SK-N-SH (cell line): ENCODE data around the gene TMEM94. TPM values are rescaled to one million over a fixed set of nuclear protein-coding genes. Genes with fewer than 3 reads are reported as not detected.
A peak's percentile ranks its signal among the peaks of the same experiment; 100 is the strongest.

Experiments
- CTCF ChIA-PET: fragments of 300-600, 350-600 bp; formaldehyde crosslinking; extraction: SDS; loops from one replicate; lab custom pipeline; 2021; lab: Yijun Ruan, JAX
- POLR2A ChIA-PET: fragments of 350-600 bp; sonication (Branson Sonifier 250); formaldehyde crosslinking; extraction: SDS; loops from one replicate; lab custom pipeline; 2020; ENCODE audit warnings: antibody characterized with exemption, inconsistent platforms; lab: Yijun Ruan, JAX
- DNase-seq: peaks from one replicate; pipeline ENCODE4 v3.0.0; 2012
- H2AFZ ChIP-seq: fragments of 200-600 bp; sonication (generic); 2 replicates; pipeline ENCODE4 v1.8.1; 2016; ENCODE audit warnings: antibody characterized with exemption, mild to moderate bottlenecking, low read depth
- H3F3A ChIP-seq: fragments of 200-600 bp; sonication (generic); replicated peaks from 2 replicates; pipeline ENCODE3; 2016; ENCODE audit warnings: antibody characterized with exemption, mild to moderate bottlenecking; ENCODE audit not compliant: insufficient read depth
- H3K27ac ChIP-seq, 2 experiments: fragments of 200-500 bp in 1 of 2; fragments of 200-600 bp in 1 of 2; sonication (Bioruptor generic) in 1 of 2; sonication (generic), shearing (Covaris generic) in 1 of 2; 2 replicates each; pipeline versions ENCODE4 v1.5.1 to v1.6.1; 2014 to 2016; ENCODE audit warnings: low read depth in 2 of 2, inconsistent platforms in 1 of 2, low read length in 1 of 2, mild to moderate bottlenecking in 1 of 2, mixed read lengths in 1 of 2
- H3K27me3 ChIP-seq: fragments of 200-600 bp; sonication (generic), shearing (Covaris generic); 2 replicates; pipeline ENCODE4 v1.6.1; 2016; ENCODE audit warnings: mixed run types; ENCODE audit not compliant: insufficient read depth
- H3K36me3 ChIP-seq, 2 experiments: fragments of 200-500 bp in 1 of 2; fragments of 200-600 bp in 1 of 2; sonication (Bioruptor generic) in 1 of 2; sonication (generic) in 1 of 2; replicated peaks in 1 of 2; 2 replicates each; pipeline versions ENCODE3 to v1.5.1; 2014 to 2016; ENCODE audit warnings: low read length in 1 of 2, mild to moderate bottlenecking in 1 of 2; ENCODE audit not compliant: insufficient read depth in 2 of 2, control insufficient read depth in 1 of 2
- H3K4me1 ChIP-seq, 2 experiments: fragments of 200-500 bp in 1 of 2; fragments of 200-600 bp in 1 of 2; sonication (Bioruptor generic) in 1 of 2; sonication (generic), shearing (Covaris generic) in 1 of 2; 2 replicates each; pipeline versions ENCODE4 v1.5.1 to v1.6.1; 2014 to 2016; ENCODE audit warnings: low read depth in 1 of 2, low read length in 1 of 2, mixed run types in 1 of 2; ENCODE audit not compliant: insufficient read depth in 2 of 2, control insufficient read depth in 1 of 2
- H3K4me2 ChIP-seq: fragments of 200-600 bp; sonication (generic), shearing (Covaris generic); 2 replicates; pipeline ENCODE4 v1.6.1; 2017; ENCODE audit warnings: mixed run types
- H3K4me3 ChIP-seq, 2 experiments: fragments of 200-500 bp in 1 of 2; fragments of 200-600 bp in 1 of 2; sonication (Bioruptor generic) in 1 of 2; sonication (generic), shearing (Covaris generic) in 1 of 2; 2 replicates each; pipeline versions ENCODE4 v1.5.1 to v1.8.1; 2014 to 2016; ENCODE audit warnings: low read depth in 2 of 2, inconsistent platforms in 1 of 2, low read length in 1 of 2, mild to moderate bottlenecking in 1 of 2, mixed read lengths in 1 of 2, moderate library complexity in 1 of 2
- H3K79me2 ChIP-seq: fragments of 200-600 bp; sonication (generic); 2 replicates; pipeline ENCODE4 v1.8.1; 2017; ENCODE audit warnings: mild to moderate bottlenecking; ENCODE audit not compliant: insufficient read depth
- H3K9ac ChIP-seq: fragments of 200-600 bp; sonication (generic); 2 replicates; pipeline ENCODE4 v1.6.1; 2017; ENCODE audit warnings: mixed run types
- H3K9me2 ChIP-seq: fragments of 200-600 bp; sonication (generic); 2 replicates; pipeline ENCODE4 v1.6.1; 2017; ENCODE audit warnings: mixed run types
- H3K9me3 ChIP-seq: fragments of 200-600 bp; sonication (generic); 2 replicates; pipeline ENCODE4 v1.6.1; 2017; ENCODE audit warnings: mixed run types, mild to moderate bottlenecking, moderate library complexity
- H4K20me1 ChIP-seq: fragments of 200-600 bp; sonication (generic); 2 replicates; pipeline ENCODE4 v1.6.1; 2017; ENCODE audit warnings: mild to moderate bottlenecking, mixed run types; ENCODE audit not compliant: insufficient read depth
- EP300 ChIP-seq, 2 experiments: IDR thresholded peaks; 2 replicates each; pipeline versions ENCODE4 v1.4.0 to v1.6.1; 2012; ENCODE audit warnings: borderline replicate concordance in 1 of 2, low read depth in 1 of 2, low read length in 1 of 2
- EZH2phosphoT487 ChIP-seq: fragments of 200-600 bp; sonication (generic); IDR thresholded peaks from 2 replicates; pipeline ENCODE4 v1.6.1; 2017; ENCODE audit warnings: low read depth, mixed run types, mild to moderate bottlenecking, antibody characterized with exemption, moderate library complexity, borderline replicate concordance
- FOXJ3 ChIP-seq: sonication (generic); formaldehyde crosslinking; IDR thresholded peaks from 2 replicates; pipeline ENCODE4 v1.5.1; 2020; ENCODE audit warnings: mild to moderate bottlenecking, missing genetic modification reagents
- FOXM1 ChIP-seq: IDR thresholded peaks from 2 replicates; pipeline ENCODE4 v1.4.0; 2012; ENCODE audit warnings: low read depth, mild to moderate bottlenecking
- MEF2A ChIP-seq: IDR thresholded peaks from 2 replicates; pipeline ENCODE4 v1.4.0; 2012; ENCODE audit warnings: low read depth, borderline replicate concordance
- NFIC ChIP-seq: IDR thresholded peaks from 2 replicates; pipeline ENCODE4 v1.4.0; 2012; ENCODE audit warnings: borderline replicate concordance
- NRF1 ChIP-seq: IDR thresholded peaks from 2 replicates; pipeline ENCODE4 v1.6.1; 2012; ENCODE audit warnings: low read depth, mild to moderate bottlenecking, low read length
- POLR2AphosphoS5 ChIP-seq: IDR thresholded peaks from 2 replicates; pipeline ENCODE4 v1.6.1; 2012; ENCODE audit warnings: low read depth, low read length
- RAD21 ChIP-seq: IDR thresholded peaks from 2 replicates; pipeline ENCODE4 v1.6.1; 2012; ENCODE audit warnings: mild to moderate bottlenecking, low read length
- RCOR1 ChIP-seq: fragments of 150-350 bp; IDR thresholded peaks from 2 replicates; pipeline ENCODE4 v1.6.1; 2017; ENCODE audit warnings: antibody characterized with exemption, low read length
- RFX5 ChIP-seq: IDR thresholded peaks from 2 replicates; pipeline ENCODE4 v1.6.1; 2012; ENCODE audit warnings: mild to moderate bottlenecking, improper control_type of control experiment, low read length
- RXRA ChIP-seq: IDR thresholded peaks from 2 replicates; pipeline ENCODE4 v1.4.0; 2012; ENCODE audit warnings: low read depth, mild to moderate bottlenecking, borderline replicate concordance
- TAF1 ChIP-seq: IDR thresholded peaks from 2 replicates; pipeline ENCODE4 v1.6.1; 2012; ENCODE audit warnings: low read depth, mild to moderate bottlenecking, low read length, moderate library complexity, borderline replicate concordance
- TCF12 ChIP-seq: IDR thresholded peaks from 2 replicates; pipeline ENCODE4 v1.4.0; 2012
- WGBS: methylation state at CpG from one replicate; pipeline ENCODE4 v1.1.6; 2017; ENCODE audit warnings: low lambda C conversion rate; 5-methylcytosine and 5-hydroxymethylcytosine counted together
- polyA plus RNA-seq, 3 experiments: library from polyadenylated mRNA; depleted of rRNA; stranded (reverse); fragments of >200 nt; gene quantifications; 2 replicates each; pipeline ENCODE4 v1.2.3, GENCODE V29; 2012
- TF ChIP-seq, protein P1 (sequence below): fragments of 150-350 bp; IDR thresholded peaks from 2 replicates; pipeline ENCODE4 v1.6.1; 2017; ENCODE audit warnings: antibody characterized with exemption, low read length, low read depth, borderline replicate concordance
- TF ChIP-seq, protein P2 (sequence below): IDR thresholded peaks from 2 replicates; pipeline ENCODE4 v1.4.0; 2012; ENCODE audit warnings: low read depth, borderline replicate concordance

TMEM94 gene
- polyA plus RNA-seq, 1 of the 3 experiments (the other 2 are of a cell fraction), result 89.9 TPM

DNA sequence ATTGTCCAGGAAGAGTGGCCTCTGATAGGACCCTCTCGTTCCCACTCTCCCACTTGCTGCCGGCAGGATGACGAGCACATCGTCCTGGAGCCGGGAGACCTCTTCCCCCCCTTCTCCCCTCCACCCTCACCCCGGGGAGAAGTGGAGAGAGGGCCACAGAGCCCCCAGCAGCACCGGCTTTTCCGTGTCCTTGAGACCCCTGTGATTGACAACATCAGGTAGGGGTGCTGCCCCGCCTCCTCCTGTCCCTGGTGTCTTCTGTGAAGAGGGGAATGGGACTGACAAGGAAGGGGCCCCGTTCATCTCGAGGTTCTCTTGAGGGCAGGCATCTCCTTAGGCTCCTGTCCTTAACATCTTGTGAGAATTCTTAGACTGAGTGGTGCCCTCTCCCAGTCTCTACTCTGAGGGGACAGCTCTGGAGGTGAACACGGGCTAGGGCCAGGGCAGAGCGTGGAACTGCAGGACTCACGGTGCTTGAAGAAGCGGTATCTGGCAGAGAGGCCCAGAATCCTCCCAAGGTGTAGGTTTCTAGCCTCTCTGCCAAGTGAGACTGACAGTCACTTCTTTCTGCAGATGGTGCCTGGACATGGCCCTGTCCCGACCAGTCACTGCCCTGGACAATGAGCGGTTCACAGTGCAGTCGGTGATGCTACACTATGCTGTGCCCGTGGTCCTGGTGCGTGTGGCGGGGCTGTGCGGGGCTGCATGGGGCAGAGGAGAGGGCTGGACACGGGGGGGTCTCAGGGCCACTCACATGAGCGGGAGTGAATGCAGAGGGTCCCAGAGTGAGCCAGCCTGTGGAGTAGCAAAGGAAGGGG, 32.5 kb downstream of the TMEM94 start:
- Histone ChIP-seq H3K4me3 (no peak overlapping the region), H3K9ac (no peak overlapping the region), H3K27me3 (no peaks in the 10 kb centered on the region), H3K9me2 (no peaks in the 10 kb centered on the region), H3K27ac (no peak overlapping the region), H3K79me2 (0 out of 2 replicates have a peak, but pooled peaks cover 3% of the 10 kb centered on the region), H2AFZ (no peak overlapping the region), H3K4me2 (no peak overlapping the region), H3K36me3 (peaks cover 0 to 42% of the 10 kb centered on the region in 2 experiments), H3K9me3 (no peaks in the 10 kb centered on the region), H3F3A (no peaks in the 10 kb centered on the region), H4K20me1 (peaks cover 8% of the 10 kb centered on the region; the same call in 1 of the 2 replicates), H3K4me1 (peaks cover 0 to 10% of the 10 kb centered on the region in 2 experiments; a peak in 1 of 4 replicates)
- WGBS, result 94% methylated on average over 22 of the region's 24 CpGs
- DNase-seq, result peak; percentile 39
- ChIA-PET POLR2A (interaction anchor here (1.9 kb wide), 1 partner anchor 10 kb away, joined by 7 read pairs; no protein-coding TSS in a partner anchor), CTCF (interaction anchor here (1.1 to 2.0 kb wide), 2 partner anchors 11 to 259 kb away, joined by 5 to 7 read pairs; no protein-coding TSS in a partner anchor)
- TF ChIP-seq FOXM1 (no peak), FOXJ3 (CRISPR knock-in tag) (no peak), RXRA (no peak), POLR2AphosphoS5 (no peak), RCOR1 (no peak), TAF1 (no peak), EZH2phosphoT487 (no peak), NFIC (no peak), NRF1 (no peak), RAD21 (no peak)
- TF ChIP-seq, protein P1, sequence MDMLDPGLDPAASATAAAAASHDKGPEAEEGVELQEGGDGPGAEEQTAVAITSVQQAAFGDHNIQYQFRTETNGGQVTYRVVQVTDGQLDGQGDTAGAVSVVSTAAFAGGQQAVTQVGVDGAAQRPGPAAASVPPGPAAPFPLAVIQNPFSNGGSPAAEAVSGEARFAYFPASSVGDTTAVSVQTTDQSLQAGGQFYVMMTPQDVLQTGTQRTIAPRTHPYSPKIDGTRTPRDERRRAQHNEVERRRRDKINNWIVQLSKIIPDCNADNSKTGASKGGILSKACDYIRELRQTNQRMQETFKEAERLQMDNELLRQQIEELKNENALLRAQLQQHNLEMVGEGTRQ, result no peak

DNA sequence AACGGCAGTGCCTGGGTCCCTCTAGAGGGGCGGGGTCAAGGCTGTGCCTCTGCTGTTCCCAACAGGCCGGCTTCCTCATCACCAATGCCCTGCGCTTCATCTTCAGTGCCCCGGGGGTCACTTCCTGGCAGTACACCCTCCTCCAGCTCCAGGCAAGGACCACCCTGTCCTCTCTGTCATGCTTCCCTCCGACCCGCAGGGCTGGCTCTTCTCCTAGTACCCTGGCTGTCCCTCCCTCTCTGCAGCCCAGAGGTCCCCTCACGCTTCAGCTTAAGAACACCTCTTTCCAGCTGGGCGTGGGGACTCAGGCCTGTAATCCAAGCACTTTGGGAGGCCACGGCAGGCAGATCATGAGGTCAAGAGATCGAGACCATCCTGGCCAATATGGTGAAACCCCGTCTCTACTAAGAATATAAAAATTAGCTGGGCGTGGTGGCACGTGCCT, 33.1 kb downstream of the TMEM94 start:
- WGBS, result 76% methylated on average over 11 of the region's 14 CpGs
- Histone ChIP-seq H3F3A (no peaks in the 10 kb centered on the region), H3K9me2 (no peaks in the 10 kb centered on the region), H3K4me3 (no peak overlapping the region), H3K36me3 (peaks cover 0 to 47% of the 10 kb centered on the region in 2 experiments), H3K27ac (no peak overlapping the region), H3K79me2 (0 out of 2 replicates have a peak, but pooled peaks cover 3% of the 10 kb centered on the region), H4K20me1 (peaks cover 8% of the 10 kb centered on the region; the same call in 1 of the 2 replicates), H3K4me2 (no peak overlapping the region), H3K4me1 (peaks cover 0 to 10% of the 10 kb centered on the region in 2 experiments; a peak in 1 of 4 replicates), H3K9ac (no peak overlapping the region), H2AFZ (no peak overlapping the region), H3K27me3 (no peaks in the 10 kb centered on the region), H3K9me3 (no peaks in the 10 kb centered on the region)
- DNase-seq, result peak; percentile 36
- POLR2A ChIA-PET, result interaction anchor here (1.2 to 1.9 kb wide), 2 partner anchors 9 to 11 kb away, joined by 3 to 7 read pairs; no protein-coding TSS in a partner anchor
- no peak for TF ChIP-seq MEF2A
- no peak for TF ChIP-seq FOXM1
- no peak for TF ChIP-seq TCF12
- TF ChIP-seq, protein P2, sequence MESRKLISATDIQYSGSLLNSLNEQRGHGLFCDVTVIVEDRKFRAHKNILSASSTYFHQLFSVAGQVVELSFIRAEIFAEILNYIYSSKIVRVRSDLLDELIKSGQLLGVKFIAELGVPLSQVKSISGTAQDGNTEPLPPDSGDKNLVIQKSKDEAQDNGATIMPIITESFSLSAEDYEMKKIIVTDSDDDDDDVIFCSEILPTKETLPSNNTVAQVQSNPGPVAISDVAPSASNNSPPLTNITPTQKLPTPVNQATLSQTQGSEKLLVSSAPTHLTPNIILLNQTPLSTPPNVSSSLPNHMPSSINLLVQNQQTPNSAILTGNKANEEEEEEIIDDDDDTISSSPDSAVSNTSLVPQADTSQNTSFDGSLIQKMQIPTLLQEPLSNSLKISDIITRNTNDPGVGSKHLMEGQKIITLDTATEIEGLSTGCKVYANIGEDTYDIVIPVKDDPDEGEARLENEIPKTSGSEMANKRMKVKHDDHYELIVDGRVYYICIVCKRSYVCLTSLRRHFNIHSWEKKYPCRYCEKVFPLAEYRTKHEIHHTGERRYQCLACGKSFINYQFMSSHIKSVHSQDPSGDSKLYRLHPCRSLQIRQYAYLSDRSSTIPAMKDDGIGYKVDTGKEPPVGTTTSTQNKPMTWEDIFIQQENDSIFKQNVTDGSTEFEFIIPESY, result no peak
- TF ChIP-seq RFX5, result no peak
- TF ChIP-seq POLR2AphosphoS5, result no peak
- no peak for TF ChIP-seq EP300 (IDR thresholded peaks at IDR 0.05; ENCODE audit: borderline replicate concordance in 1 of 2, low read depth in 1 of 2, low read length in 1 of 2)
- CTCF ChIA-PET, result interaction anchor here (1.0 to 2.0 kb wide), 5 partner anchors 10 to 258 kb away, joined by 3 to 7 read pairs (median 3); partner anchors contain the start of genes MIF4GD and TSEN54
